Panc1 (cell line): Measurements from ENCODE around the gene EXOC3L4. TPM values are rescaled to one million over a fixed set of nuclear protein-coding genes. Genes with fewer than 3 reads are reported as not detected.

Experiments used
- ATAC-seq: fragments of 200-7000 bp; cut with Tn5 transposase; 2 replicates; pipeline ENCODE4 v1.9.1; 2020; ENCODE audit warnings: mild to moderate bottlenecking, moderate library complexity
- BruUV-seq: library from RNA; stranded (reverse); fragments of 400-500 nt; replicated peaks from 2 replicates; lab custom pipeline; 2021; lab: Mats Ljungman, UMichigan
- CTCF ChIA-PET: fragments of 300-600 bp; sonication (Branson Sonifier 250); formaldehyde crosslinking; loops from one replicate; lab custom pipeline; 2022; ENCODE audit warnings: antibody characterized with exemption; lab: Charles Lee
- POLR2A ChIA-PET: fragments of 300-600 bp; sonication (Branson Sonifier 250); formaldehyde crosslinking; loops from one replicate; lab custom pipeline; 2022; ENCODE audit warnings: antibody characterized with exemption; lab: Charles Lee
- DNase-seq: peaks from one replicate; pipeline ENCODE4 v3.0.0-alpha.2; 2010; ENCODE audit warnings: low read depth, low spot score
- H3K27ac ChIP-seq: 2 replicates; pipeline ENCODE4 v1.5.1; 2011; ENCODE audit warnings: mild to moderate bottlenecking, low read length, inconsistent platforms
- H3K27me3 ChIP-seq: fragments of 200-500 bp; sonication (Bioruptor generic); 2 replicates; pipeline ENCODE4 v1.6.0; 2014; ENCODE audit warnings: low read length, inconsistent platforms; ENCODE audit not compliant: control insufficient read depth, insufficient read depth
- H3K36me3 ChIP-seq: fragments of 200-500 bp; sonication (Bioruptor generic); 2 replicates; pipeline ENCODE4 v1.5.1; 2014; ENCODE audit warnings: inconsistent platforms, mild to moderate bottlenecking, low read length, moderate library complexity; ENCODE audit not compliant: control insufficient read depth, insufficient read depth
- H3K4me1 ChIP-seq: 2 replicates; pipeline ENCODE4 v1.5.1; 2011; ENCODE audit warnings: inconsistent platforms, mild to moderate bottlenecking, low read length, moderate library complexity; ENCODE audit not compliant: control insufficient read depth, insufficient read depth
- H3K4me3 ChIP-seq, 2 experiments: 2 replicates each; pipeline ENCODE4 v1.5.1; 2011 to 2012; ENCODE audit warnings: low read depth in 2 of 2, low read length in 2 of 2, mild to moderate bottlenecking in 2 of 2, inconsistent platforms in 1 of 2, moderate library complexity in 1 of 2
- H3K9me3 ChIP-seq: fragments of 200-500 bp; sonication (Bioruptor generic); 2 replicates; pipeline ENCODE4 v1.5.1; 2014; ENCODE audit warnings: low read depth, mild to moderate bottlenecking, inconsistent platforms, low read length, moderate library complexity; ENCODE audit not compliant: control insufficient read depth, insufficient read depth
- CTCF ChIP-seq: fragments of 450-650 bp; IDR thresholded peaks from 2 replicates; pipeline ENCODE4 v1.5.1; 2017; ENCODE audit warnings: mild to moderate bottlenecking
- POLR2AphosphoS5 ChIP-seq: IDR thresholded peaks from 2 replicates; pipeline ENCODE4 v1.6.1; 2012; ENCODE audit warnings: mild to moderate bottlenecking, low read depth, low read length, moderate library complexity
- REST ChIP-seq, 2 experiments: IDR thresholded peaks; 2 replicates each; pipeline ENCODE4 v1.6.1; 2011 to 2012; ENCODE audit warnings: low read depth in 2 of 2, control low read depth in 1 of 2, low read length in 1 of 2, mild to moderate bottlenecking in 1 of 2, moderate library complexity in 1 of 2; ENCODE audit not compliant: insufficient read depth in 1 of 2
- SIN3A ChIP-seq: IDR thresholded peaks from 2 replicates; pipeline ENCODE4 v1.6.1; 2012; ENCODE audit warnings: low read depth, mild to moderate bottlenecking, low read length, moderate library complexity, borderline replicate concordance; ENCODE audit not compliant: insufficient read depth
- TCF7L2 ChIP-seq: IDR thresholded peaks from 2 replicates; pipeline ENCODE4 v1.6.1; 2011; ENCODE audit warnings: mild to moderate bottlenecking, low read depth, low read length, inconsistent platforms
- in situ Hi-C: cut with HindIII; loops from 2 replicates; pipeline ENCODE4 v1.10.0; 2016; ENCODE audit warnings: low sequenced_read_pairs, low pct_unique_long_range_greater_than_20kb
- intact Hi-C: fragments of 100-400 bp; cut with micrococcal nuclease; formaldehyde crosslinking; loops from one replicate; pipeline ENCODE4 v1.10.0; 2022; ENCODE audit not compliant: unreplicated experiment
- total RNA-seq: library from RNA; stranded (reverse); gene quantifications from one replicate; pipeline ENCODE4 v1.2.1, GENCODE V29; 2021; ENCODE audit not compliant: unreplicated experiment

The EXOC3L4 gene
- total RNA-seq, 1 experiment from 2014 or later: 2.6 TPM

GRCh38 chr14:103105580-103106150 lies 11.1 kb downstream of the EXOC3L4 start:
- H3K9me3 ChIP-seq: no peaks in the 10 kb centered on the region
- H3K36me3 ChIP-seq: no peaks in the 10 kb centered on the region
- intact Hi-C loops (loop anchor here (10.0 kb wide), 1 partner anchor 189 kb away; no protein-coding TSS in a partner anchor), in situ Hi-C loops (no loop called here)
- ChIA-PET POLR2A (interaction anchor here (0.6 to 0.7 kb wide), 2 partner anchors 9 to 161 kb away, joined by 3 read pairs; no protein-coding TSS in a partner anchor), CTCF (interaction anchor here (0.6 to 2.2 kb wide), 12 partner anchors 10 to 186 kb away, joined by 3 to 13 read pairs (median 5); no protein-coding TSS in a partner anchor)
- no peak overlapping the region for H3K4me3 ChIP-seq
- peak overlapping the region; percentile 63 for H3K27ac ChIP-seq
- DNase-seq (no peak), ATAC-seq (no peak)
- 0 out of 2 replicates have a peak, but pooled peaks have one; percentile 19 for TF ChIP-seq TCF7L2
- TF ChIP-seq CTCF: no peak
- peaks cover 24% of the 10 kb centered on the region for H3K4me1 ChIP-seq
- no peaks in the 10 kb centered on the region for H3K27me3 ChIP-seq
- BruUV-seq: no TSS peak

- in situ Hi-C loops (no loop called here), intact Hi-C loops (loop anchor here (10.0 kb wide), 1 partner anchor 187 kb away; no protein-coding TSS in a partner anchor)
- CTCF ChIA-PET: interaction anchor here (0.7 kb wide), 1 partner anchor 11 kb away, joined by 4 read pairs; no protein-coding TSS in a partner anchor
- H3K36me3 ChIP-seq: no peaks in the 10 kb centered on the region
- no peak for ATAC-seq
- peaks cover 42% of the 10 kb centered on the region for H3K4me1 ChIP-seq
- no peaks in the 10 kb centered on the region for H3K9me3 ChIP-seq
- H3K27ac ChIP-seq: peak overlapping the region; percentile 78; the same call in 1 of the 2 replicates
- TF ChIP-seq SIN3A: no peak
- TF ChIP-seq CTCF: no peak
- TF ChIP-seq REST (IDR thresholded peaks at IDR 0.05; ENCODE audit: insufficient read depth in 1 of 2, low read depth in 2 of 2, low read length in 1 of 2): no peak
- no peak for TF ChIP-seq POLR2AphosphoS5
- no peak for TF ChIP-seq TCF7L2
- no peaks in the 10 kb centered on the region for H3K27me3 ChIP-seq
- no peak for DNase-seq
- BruUV-seq: no TSS peak
- POLR2A ChIA-PET: no interaction called here
- no peak overlapping the region for H3K4me3 ChIP-seq
Observed at GRCh38 chr14:103107455-103107854, 12.9 kb downstream of the EXOC3L4 start.
